SU-DHL-6 (cell line): ENCODE results near the gene DUSP19.

Experiments
- CTCF ChIP-seq: fragments of 200-600 bp; sonication (generic); IDR thresholded peaks from one replicate; pipeline ENCODE4 v1.5.1; 2017; ENCODE audit warnings: antibody characterized with exemption, mild to moderate bottlenecking, low read length, moderate library complexity; ENCODE audit not compliant: insufficient read depth, poor library complexity, severe bottlenecking
- EZH2phosphoT487 ChIP-seq: fragments of 200-600 bp; sonication (generic), shearing (Covaris generic); conservative IDR thresholded peaks from 2 replicates; pipeline ENCODE4 v1.6.1; 2018; ENCODE audit warnings: mild to moderate bottlenecking, antibody characterized with exemption, low read length, moderate library complexity, mixed read lengths

- TF ChIP-seq CTCF (no peak), EZH2phosphoT487 (no peak)
Observed at GRCh38 chr2:183070942-183071844, 7.4 kb upstream of the DUSP19 start.
